Muscle layer of colon (tissue), 2 donors: ENCODE data around the gene LRP2.
"Not testable (repeated sequence)": the region's sequence is repeated elsewhere in the genome, so short reads cannot be mapped to it uniquely, and the experiment has no call there.

Experiments
- H3K27ac ChIP-seq: one replicate; pipeline ENCODE4 v1.7.0; 2013; ENCODE audit warnings: low read depth, mild to moderate bottlenecking, low read length, moderate library complexity
- H3K27me3 ChIP-seq, 2 donors: one replicate each; pipeline ENCODE4 v1.7.0; 2013; ENCODE audit warnings: low read length in 2 of 2, mild to moderate bottlenecking in 2 of 2; ENCODE audit not compliant: insufficient read depth in 2 of 2, control insufficient read depth in 1 of 2
- H3K36me3 ChIP-seq: one replicate; pipeline ENCODE4 v1.7.0; 2013; ENCODE audit warnings: mild to moderate bottlenecking, low read length; ENCODE audit not compliant: insufficient read depth
- H3K4me1 ChIP-seq: one replicate; pipeline ENCODE4 v1.7.0; 2013; ENCODE audit warnings: mild to moderate bottlenecking, low read length; ENCODE audit not compliant: insufficient read depth
- H3K4me3 ChIP-seq, 2 donors: one replicate each; pipeline ENCODE4 v1.7.0; 2013; ENCODE audit warnings: low read length in 2 of 2, low read depth in 1 of 2, mild to moderate bottlenecking in 1 of 2, moderate library complexity in 1 of 2
- H3K9ac ChIP-seq: one replicate; pipeline ENCODE4 v1.7.0; 2013; ENCODE audit warnings: low read length
- H3K9me3 ChIP-seq: one replicate; pipeline ENCODE4 v1.7.0; 2013; ENCODE audit warnings: mild to moderate bottlenecking, low read length
- donor health status: abdominal sarcoma.
- donor health status: Adenocarcinoma of cecum.

The LRP2 gene

GRCh38 chr2:169362118-169362893, at the start of gene LRP2:
Gene LRP2 (minus strand): TSS chr2:169362534. CDS start chr2:169362399, 135 bp downstream.
- H3K9ac ChIP-seq: no peak within 1 kb of the TSS

GRCh38 chr2:169406891-169407290, 44.6 kb upstream of the LRP2 start:
- Histone ChIP-seq H3K9ac (no peak overlapping the region), H3K36me3 (no peaks in the 10 kb centered on the region), H3K27me3 (no peaks in the 10 kb centered on the region), H3K27ac (no peak overlapping the region), H3K4me3 (no peak overlapping the region), H3K4me1 (no peaks in the 10 kb centered on the region), H3K9me3 (no peaks in the 10 kb centered on the region)

More at GRCh38 chr2:169362118-169362893, at the start of gene LRP2:
- H3K4me3 ChIP-seq: peak within 1 kb of the TSS; percentile 36 to 77
- H3K27me3 ChIP-seq: peaks cover 10 to 28% of the 10 kb centered on the region in 2 donors
- no peaks in the 10 kb centered on the region for H3K36me3 ChIP-seq
- no peak within 1 kb of the TSS for H3K27ac ChIP-seq
- no peaks in the 10 kb centered on the region for H3K9me3 ChIP-seq
- peaks cover 25% of the 10 kb centered on the region for H3K4me1 ChIP-seq

GRCh38 chr2:169399491-169399890, 37.2 kb upstream of the LRP2 start:
- H3K9me3 ChIP-seq, H3K27me3 ChIP-seq, H3K4me1 ChIP-seq, H3K9ac ChIP-seq, H3K36me3 ChIP-seq, H3K27ac ChIP-seq, H3K4me3 ChIP-seq: not testable (repeated sequence)

GRCh38 chr2:169397697-169398096, 35.4 kb upstream of the LRP2 start:
- Histone ChIP-seq H3K27ac (no peak overlapping the region), H3K4me1 (no peaks in the 10 kb centered on the region), H3K9me3 (no peaks in the 10 kb centered on the region), H3K4me3 (no peak overlapping the region), H3K9ac (no peak overlapping the region), H3K27me3 (no peaks in the 10 kb centered on the region), H3K36me3 (no peaks in the 10 kb centered on the region)

- H3K27ac ChIP-seq: no peak overlapping the region
- no peak overlapping the region for H3K4me3 ChIP-seq
- no peak overlapping the region for H3K9ac ChIP-seq
- H3K36me3 ChIP-seq: no peaks in the 10 kb centered on the region
- no peaks in the 10 kb centered on the region for H3K4me1 ChIP-seq
- no peaks in the 10 kb centered on the region for H3K9me3 ChIP-seq
- no peaks in the 10 kb centered on the region for H3K27me3 ChIP-seq
Observed at GRCh38 chr2:169395821-169396374, 33.6 kb upstream of the LRP2 start.

GRCh38 chr2:169393068-169393590, 30.8 kb upstream of the LRP2 start:
- no peaks in the 10 kb centered on the region for H3K36me3 ChIP-seq

GRCh38 chr2:169391236-169391635, 28.9 kb upstream of the LRP2 start:
- Histone ChIP-seq H3K27ac (no peak overlapping the region), H3K9me3 (no peaks in the 10 kb centered on the region), H3K36me3 (no peaks in the 10 kb centered on the region), H3K4me3 (no peak overlapping the region), H3K27me3 (no peaks in the 10 kb centered on the region), H3K9ac (no peak overlapping the region), H3K4me1 (no peaks in the 10 kb centered on the region)

More at GRCh38 chr2:169393068-169393590, 30.8 kb upstream of the LRP2 start:
- no peaks in the 10 kb centered on the region for H3K9me3 ChIP-seq
- H3K27me3 ChIP-seq: no peaks in the 10 kb centered on the region
- no peak overlapping the region for H3K4me3 ChIP-seq
- no peaks in the 10 kb centered on the region for H3K4me1 ChIP-seq
- H3K9ac ChIP-seq: no peak overlapping the region
- H3K27ac ChIP-seq: no peak overlapping the region

GRCh38 chr2:169388161-169388560, 25.8 kb upstream of the LRP2 start:
- H3K27ac ChIP-seq: no peak overlapping the region
- H3K4me3 ChIP-seq: no peak overlapping the region

GRCh38 chr2:169386722-169387121, 24.4 kb upstream of the LRP2 start:
- Histone ChIP-seq H3K27ac (no peak overlapping the region), H3K9ac (no peak overlapping the region), H3K9me3 (no peaks in the 10 kb centered on the region), H3K27me3 (no peaks in the 10 kb centered on the region), H3K4me1 (no peaks in the 10 kb centered on the region), H3K4me3 (no peak overlapping the region), H3K36me3 (no peaks in the 10 kb centered on the region)

More at GRCh38 chr2:169388161-169388560, 25.8 kb upstream of the LRP2 start:
- no peaks in the 10 kb centered on the region for H3K9me3 ChIP-seq
- H3K9ac ChIP-seq: no peak overlapping the region
- no peaks in the 10 kb centered on the region for H3K36me3 ChIP-seq
- H3K4me1 ChIP-seq: no peaks in the 10 kb centered on the region
- no peaks in the 10 kb centered on the region for H3K27me3 ChIP-seq

GRCh38 chr2:169384816-169385215, 22.5 kb upstream of the LRP2 start:
- no peaks in the 10 kb centered on the region for H3K36me3 ChIP-seq
- no peaks in the 10 kb centered on the region for H3K27me3 ChIP-seq
- H3K27ac ChIP-seq: no peak overlapping the region
- no peak overlapping the region for H3K4me3 ChIP-seq
- no peaks in the 10 kb centered on the region for H3K9me3 ChIP-seq
- no peak overlapping the region for H3K9ac ChIP-seq
- H3K4me1 ChIP-seq: no peaks in the 10 kb centered on the region

GRCh38 chr2:169372561-169372960, 10.2 kb upstream of the LRP2 start:
- Histone ChIP-seq H3K27ac (no peak overlapping the region), H3K4me3 (no peak overlapping the region), H3K4me1 (no peaks in the 10 kb centered on the region), H3K9ac (no peak overlapping the region), H3K27me3 (no peaks in the 10 kb centered on the region), H3K36me3 (no peaks in the 10 kb centered on the region), H3K9me3 (no peaks in the 10 kb centered on the region)
